ENCODE data around the gene BBC3. TPM values are rescaled to one million over a fixed set of nuclear protein-coding genes. Genes with fewer than 3 reads are reported as not detected.
A peak's percentile ranks its signal among the peaks of the same experiment; 100 is the strongest.

BBC3 gene
- total RNA-seq, 2 donors from 2014 or later, result 1.3 to 11.4 TPM

GRCh38 chr19:47226426-47227351 lies 4.3 kb downstream of the BBC3 start:
- DNase-seq, result peak; percentile 62 to 81 (median 78)
- no peaks in the 10 kb centered on the region for H3K36me3 ChIP-seq (replicated peaks in 1 of 2; ENCODE audit: insufficient read depth in 1 of 2, low read depth in 2 of 2)
- H3K27me3 ChIP-seq, result no peaks in the 10 kb centered on the region
- H3K9me3 ChIP-seq, result no peaks in the 10 kb centered on the region
- H3K4me1 ChIP-seq, result peaks cover 48% of the 10 kb centered on the region
- 10 to 35% methylated on average over 8 to 54 of the region's 56 CpGs for WGBS, 2 donors
- ATAC-seq, result peak; percentile 13
- H3K27ac ChIP-seq, result peak overlapping the region; percentile 90 to 99 (median 96)
- intact Hi-C loops (cut with DNase I), result no loop called here
- peak overlapping the region in 1 of 2 donors; percentile 19 for H3K4me3 ChIP-seq
- TF ChIP-seq POLR2A (IDR thresholded peaks at IDR 0.05), result peak in 2 of 3 donors; percentile 23 to 29
- TF ChIP-seq, protein P1, sequence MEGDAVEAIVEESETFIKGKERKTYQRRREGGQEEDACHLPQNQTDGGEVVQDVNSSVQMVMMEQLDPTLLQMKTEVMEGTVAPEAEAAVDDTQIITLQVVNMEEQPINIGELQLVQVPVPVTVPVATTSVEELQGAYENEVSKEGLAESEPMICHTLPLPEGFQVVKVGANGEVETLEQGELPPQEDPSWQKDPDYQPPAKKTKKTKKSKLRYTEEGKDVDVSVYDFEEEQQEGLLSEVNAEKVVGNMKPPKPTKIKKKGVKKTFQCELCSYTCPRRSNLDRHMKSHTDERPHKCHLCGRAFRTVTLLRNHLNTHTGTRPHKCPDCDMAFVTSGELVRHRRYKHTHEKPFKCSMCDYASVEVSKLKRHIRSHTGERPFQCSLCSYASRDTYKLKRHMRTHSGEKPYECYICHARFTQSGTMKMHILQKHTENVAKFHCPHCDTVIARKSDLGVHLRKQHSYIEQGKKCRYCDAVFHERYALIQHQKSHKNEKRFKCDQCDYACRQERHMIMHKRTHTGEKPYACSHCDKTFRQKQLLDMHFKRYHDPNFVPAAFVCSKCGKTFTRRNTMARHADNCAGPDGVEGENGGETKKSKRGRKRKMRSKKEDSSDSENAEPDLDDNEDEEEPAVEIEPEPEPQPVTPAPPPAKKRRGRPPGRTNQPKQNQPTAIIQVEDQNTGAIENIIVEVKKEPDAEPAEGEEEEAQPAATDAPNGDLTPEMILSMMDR (IDR thresholded peaks at IDR 0.05), result no peak

- peaks cover 3 to 4% of the 10 kb centered on the region in 2 donors for H3K36me3 ChIP-seq (replicated peaks in 1 of 2; ENCODE audit: insufficient read depth in 1 of 2, low read depth in 2 of 2)
- H3K4me3 ChIP-seq, result peak overlapping the region in 1 of 2 donors; percentile 19
- DNase-seq (peak; percentile 89 to 93 (median 92)), ATAC-seq (peak; percentile 75)
- H3K27me3 ChIP-seq, result no peaks in the 10 kb centered on the region
- no peaks in the 10 kb centered on the region for H3K9me3 ChIP-seq
- WGBS, 2 donors, result 2 to 14% methylated on average over 8 to 50 of the region's 59 CpGs
- H3K4me1 ChIP-seq, result peaks cover 43% of the 10 kb centered on the region
- intact Hi-C loops (cut with DNase I), result no loop called here
- TF ChIP-seq POLR2A (IDR thresholded peaks at IDR 0.05), result peak; percentile 97 to 100 (median 98)
- TF ChIP-seq, protein P1 (IDR thresholded peaks at IDR 0.05), result peak; percentile 22 to 85 (median 58)
- H3K27ac ChIP-seq, result peak overlapping the region; percentile 90 to 99 (median 96)
Observed at GRCh38 chr19:47225746-47226425, 5.1 kb downstream of the BBC3 start.

DNA sequence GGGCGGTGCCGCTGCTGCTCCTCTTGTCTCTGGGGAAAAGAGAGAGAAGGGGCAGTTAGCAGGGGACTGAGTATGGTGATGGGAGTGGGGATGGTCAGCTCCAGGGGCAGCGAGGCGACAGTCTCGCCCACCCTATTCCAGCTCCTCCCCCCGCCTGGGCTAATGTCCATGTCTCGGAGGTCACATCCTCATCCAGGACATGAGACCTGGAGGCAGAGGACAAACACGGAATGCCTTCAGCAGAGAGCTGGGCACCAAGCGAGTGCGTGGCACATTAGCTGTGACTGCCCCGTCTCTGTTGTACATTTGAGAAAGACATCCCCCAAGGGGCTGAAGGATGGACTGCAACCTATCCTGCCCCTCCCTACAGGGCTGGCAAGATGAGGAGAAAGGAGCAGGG lies 9.1 kb downstream of the BBC3 start:
- Histone ChIP-seq H3K4me1 (peaks cover 12% of the 10 kb centered on the region), H3K27ac (no peak overlapping the region), H3K36me3 (replicated peaks in 1 of 2; ENCODE audit: insufficient read depth in 1 of 2, low read depth in 2 of 2) (peaks cover 4 to 5% of the 10 kb centered on the region in 2 donors), H3K4me3 (no peak overlapping the region), H3K9me3 (no peaks in the 10 kb centered on the region), H3K27me3 (no peaks in the 10 kb centered on the region)
- DNase-seq (no peak), ATAC-seq (no peak)
- TF ChIP-seq POLR2A (IDR thresholded peaks at IDR 0.05), result no peak
- TF ChIP-seq, protein P1 (IDR thresholded peaks at IDR 0.05), result no peak
- WGBS, 2 donors, result 94 to 95% methylated on average over 4 to 11 of the region's 11 CpGs
- intact Hi-C loops (cut with DNase I), result no loop called here

GRCh38 chr19:47221080-47221841 lies 9.7 kb downstream of the BBC3 start:
- no peaks in the 10 kb centered on the region for H3K27me3 ChIP-seq
- ATAC-seq, result no peak
- WGBS, 2 donors, result 88 to 90% methylated on average over 10 to 24 of the region's 33 CpGs
- peaks cover 6% of the 10 kb centered on the region for H3K4me1 ChIP-seq
- no peak overlapping the region for H3K27ac ChIP-seq
- no peak for TF ChIP-seq POLR2A (IDR thresholded peaks at IDR 0.05)
- TF ChIP-seq, protein P1 (IDR thresholded peaks at IDR 0.05), result no peak
- DNase-seq, result no peak
- H3K4me3 ChIP-seq, result no peak overlapping the region
- intact Hi-C loops (cut with DNase I), result no loop called here
- no peaks in the 10 kb centered on the region for H3K9me3 ChIP-seq
- peaks cover 4 to 5% of the 10 kb centered on the region in 2 donors for H3K36me3 ChIP-seq (replicated peaks in 1 of 2; ENCODE audit: insufficient read depth in 1 of 2, low read depth in 2 of 2)

Measured in body of pancreas (tissue), 4 donors.